ENCODE data around the gene LDHD. TPM values are rescaled to one million over a fixed set of nuclear protein-coding genes. Genes with fewer than 3 reads are reported as not detected.
A peak's percentile ranks its signal among the peaks of the same experiment; 100 is the strongest.

LDHD gene
- total and polyA plus RNA-seq, 2 of the 13 experiments (the other 11 are each of a cell fraction or from before 2014, with no cell fraction given), result 9.1 to 9.8 TPM

DNA sequence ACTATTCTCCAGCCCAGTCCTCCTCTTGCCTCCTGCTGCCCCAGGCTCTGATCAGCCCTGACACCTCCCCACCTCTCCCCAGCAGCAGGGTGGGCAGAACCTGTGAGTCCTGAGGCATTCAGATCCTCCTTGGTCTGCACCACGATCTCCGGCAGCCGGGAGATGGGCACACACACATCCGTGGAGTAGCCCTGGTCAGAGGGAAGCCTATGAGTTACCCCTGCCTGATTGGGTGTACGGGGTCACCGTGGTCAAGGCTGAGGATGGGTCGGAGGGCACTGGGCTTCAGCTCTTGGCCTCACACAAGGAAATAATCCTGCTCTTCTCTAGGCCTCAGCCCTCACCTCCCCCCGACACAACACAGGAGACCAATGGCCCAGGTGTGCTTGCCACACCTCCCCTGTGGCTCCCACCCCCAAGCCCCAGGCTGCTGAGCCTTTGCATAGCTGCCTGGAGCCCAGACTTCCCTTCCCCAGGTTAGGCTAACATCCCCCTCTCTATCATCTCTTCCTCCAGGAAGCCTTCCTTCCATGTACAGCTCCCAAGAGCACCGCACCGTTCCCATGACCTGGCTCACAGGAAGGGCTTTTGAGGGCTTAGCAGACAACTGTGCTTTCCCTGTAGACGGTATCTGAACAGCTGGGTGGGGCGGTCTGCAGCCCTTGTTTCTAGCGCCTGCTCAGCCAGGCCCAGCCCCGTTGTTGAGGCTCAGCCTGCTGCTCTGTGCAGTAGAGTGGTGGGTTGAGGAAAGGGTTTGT lies 3.7 kb downstream of the LDHD start:
- in situ Hi-C loops (cut with HindIII; ENCODE audit: extremely low pct_ligation_motif_present, low pct_unique_long_range_greater_than_20kb) (no loop called here), intact Hi-C loops (cut with micrococcal nuclease; ENCODE audit: unreplicated experiment) (no loop called here)
- H3K27me3 ChIP-seq (ENCODE audit: control insufficient read depth in 1 of 2, insufficient read depth in 2 of 2, low read length in 2 of 2), result no peaks in the 10 kb centered on the region; a peak in 1 of 5 replicates
- CTCF ChIA-PET (ENCODE audit: low intra/inter-chr PET ratio, low total read pairs), result no interaction called here
- 81% methylated on average over 12 of the region's 14 CpGs for WGBS (ENCODE audit: low lambda C conversion rate)
- H4K20me1 ChIP-seq (ENCODE audit: insufficient read depth, low read length), result no peaks in the 10 kb centered on the region
- DNase-seq (ENCODE audit: low spot score) (no peak), FAIRE-seq (no peak), ATAC-seq (no peak)
- no peak overlapping the region for H2AFZ ChIP-seq (ENCODE audit: low read length)
- no TSS peak for BruUV-seq (replicated peaks)
- H3K4me2 ChIP-seq (ENCODE audit: low read depth, low read length), result no peak overlapping the region
- H3K36me3 ChIP-seq (replicated peaks in 1 of 2; ENCODE audit: control insufficient read depth in 1 of 2, insufficient read depth in 2 of 2, low read length in 2 of 2), result peaks cover 9 to 10% of the 10 kb centered on the region in 2 experiments; a peak in 3 of 5 replicates
- H3K9me3 ChIP-seq (ENCODE audit: low read length), result no peaks in the 10 kb centered on the region
- peaks cover 66% of the 10 kb centered on the region for H3K4me1 ChIP-seq (ENCODE audit: insufficient read depth, low read length)
- H3K9ac ChIP-seq (ENCODE audit: insufficient read depth, low read depth, low read length), result no peak overlapping the region; the same call in 1 of the 2 replicates
- H3K27ac ChIP-seq (ENCODE audit: extremely low read length, insufficient read depth, low read length), result no peak overlapping the region
- peaks cover 7% of the 10 kb centered on the region for H3K79me2 ChIP-seq (ENCODE audit: insufficient read depth, low read length)
- no peak overlapping the region for H3K4me3 ChIP-seq (replicated peaks in 1 of 3; ENCODE audit: insufficient read depth in 1 of 3, low read depth in 2 of 3, low read length in 3 of 3)
- POLR2A ChIA-PET, result interaction anchor here (3.2 to 3.9 kb wide), 2 partner anchors 115 to 121 kb away, joined by 27 to 30 read pairs; partner anchors contain the start of gene ZNRF1
- TF ChIP-seq FOXK1 (CRISPR knock-in tag; IDR thresholded peaks at IDR 0.05; ENCODE audit: borderline replicate concordance, low read depth) (no peak), ZKSCAN5 (CRISPR knock-in tag; IDR thresholded peaks at IDR 0.05) (no peak), BATF2 (CRISPR knock-in tag; IDR thresholded peaks at IDR 0.05) (no peak), ZNF451 (CRISPR knock-in tag; IDR thresholded peaks at IDR 0.05) (0 out of 2 replicates have a peak, but pooled peaks have one; percentile 33), ARNT (IDR thresholded peaks at IDR 0.05) (no peak), ZNF441 (CRISPR knock-in tag; IDR thresholded peaks at IDR 0.05; ENCODE audit: borderline replicate concordance) (no peak), CEBPG (CRISPR knock-in tag; IDR thresholded peaks at IDR 0.05) (no peak), SNAI1 (CRISPR knock-in tag; IDR thresholded peaks at IDR 0.05; ENCODE audit: borderline replicate concordance) (no peak), NR3C1 (CRISPR knock-in tag; IDR thresholded peaks at IDR 0.05) (no peak), SAP130 (CRISPR knock-in tag; IDR thresholded peaks at IDR 0.05; ENCODE audit: low read depth) (no peak), CCDC6 (CRISPR knock-in tag; IDR thresholded peaks at IDR 0.05) (no peak), ZNF180 (CRISPR knock-in tag; IDR thresholded peaks at IDR 0.05; ENCODE audit: borderline replicate concordance, low read depth) (no peak), ZFY (CRISPR knock-in tag; IDR thresholded peaks at IDR 0.05) (0 out of 2 replicates have a peak, but pooled peaks have one; percentile 31), PITX1 (CRISPR knock-in tag; IDR thresholded peaks at IDR 0.05) (peak; percentile 28; the same call in 1 of the 2 replicates), ZNF660 (CRISPR knock-in tag; IDR thresholded peaks at IDR 0.05; ENCODE audit: borderline replicate concordance, low read depth) (no peak), MBNL3 (CRISPR knock-in tag; conservative IDR thresholded peaks at IDR 0.05) (no peak), ZNF616 (CRISPR knock-in tag; IDR thresholded peaks at IDR 0.05; ENCODE audit: low read depth) (no peak), CHD2 (IDR thresholded peaks at IDR 0.05; ENCODE audit: low read depth, low read length) (no peak), ARNT2 (CRISPR knock-in tag; IDR thresholded peaks at IDR 0.05; ENCODE audit: low read depth) (no peak), HOXA7 (CRISPR knock-in tag; IDR thresholded peaks at IDR 0.05) (no peak), ZNF24 (IDR thresholded peaks at IDR 0.05) (no peak), ZNF776 (CRISPR knock-in tag; IDR thresholded peaks at IDR 0.05) (0 out of 2 replicates have a peak, but pooled peaks have one; percentile 49), POLR2A (IDR thresholded peaks at IDR 0.05; ENCODE audit: insufficient read depth in 1 of 2, low read depth in 2 of 2, low read length in 2 of 2) (peak in 1 of 2 experiments; percentile 11; a peak in 1 of 4 replicates), TBP (CRISPR knock-in tag; IDR thresholded peaks at IDR 0.05) (no peak)
- TF ChIP-seq, protein P1, sequence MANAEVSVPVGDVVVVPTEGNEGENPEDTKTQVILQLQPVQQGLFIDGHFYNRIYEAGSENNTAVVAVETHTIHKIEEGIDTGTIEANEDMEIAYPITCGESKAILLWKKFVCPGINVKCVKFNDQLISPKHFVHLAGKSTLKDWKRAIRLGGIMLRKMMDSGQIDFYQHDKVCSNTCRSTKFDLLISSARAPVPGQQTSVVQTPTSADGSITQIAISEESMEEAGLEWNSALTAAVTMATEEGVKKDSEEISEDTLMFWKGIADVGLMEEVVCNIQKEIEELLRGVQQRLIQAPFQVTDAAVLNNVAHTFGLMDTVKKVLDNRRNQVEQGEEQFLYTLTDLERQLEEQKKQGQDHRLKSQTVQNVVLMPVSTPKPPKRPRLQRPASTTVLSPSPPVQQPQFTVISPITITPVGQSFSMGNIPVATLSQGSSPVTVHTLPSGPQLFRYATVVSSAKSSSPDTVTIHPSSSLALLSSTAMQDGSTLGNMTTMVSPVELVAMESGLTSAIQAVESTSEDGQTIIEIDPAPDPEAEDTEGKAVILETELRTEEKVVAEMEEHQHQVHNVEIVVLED (CRISPR knock-in tag; IDR thresholded peaks at IDR 0.05; ENCODE audit: borderline replicate concordance), result no peak
